ENCODE results near the gene PSME4.

PSME4 gene

GRCh38 chr2:53970724-53971602 lies at the start of gene PSME4:
Gene PSME4, minus strand, starts transcription at chr2:53970993. Its CDS starts 209 bp downstream, at chr2:53970784.
- peak; percentile 70 for DNase-seq

DNA sequence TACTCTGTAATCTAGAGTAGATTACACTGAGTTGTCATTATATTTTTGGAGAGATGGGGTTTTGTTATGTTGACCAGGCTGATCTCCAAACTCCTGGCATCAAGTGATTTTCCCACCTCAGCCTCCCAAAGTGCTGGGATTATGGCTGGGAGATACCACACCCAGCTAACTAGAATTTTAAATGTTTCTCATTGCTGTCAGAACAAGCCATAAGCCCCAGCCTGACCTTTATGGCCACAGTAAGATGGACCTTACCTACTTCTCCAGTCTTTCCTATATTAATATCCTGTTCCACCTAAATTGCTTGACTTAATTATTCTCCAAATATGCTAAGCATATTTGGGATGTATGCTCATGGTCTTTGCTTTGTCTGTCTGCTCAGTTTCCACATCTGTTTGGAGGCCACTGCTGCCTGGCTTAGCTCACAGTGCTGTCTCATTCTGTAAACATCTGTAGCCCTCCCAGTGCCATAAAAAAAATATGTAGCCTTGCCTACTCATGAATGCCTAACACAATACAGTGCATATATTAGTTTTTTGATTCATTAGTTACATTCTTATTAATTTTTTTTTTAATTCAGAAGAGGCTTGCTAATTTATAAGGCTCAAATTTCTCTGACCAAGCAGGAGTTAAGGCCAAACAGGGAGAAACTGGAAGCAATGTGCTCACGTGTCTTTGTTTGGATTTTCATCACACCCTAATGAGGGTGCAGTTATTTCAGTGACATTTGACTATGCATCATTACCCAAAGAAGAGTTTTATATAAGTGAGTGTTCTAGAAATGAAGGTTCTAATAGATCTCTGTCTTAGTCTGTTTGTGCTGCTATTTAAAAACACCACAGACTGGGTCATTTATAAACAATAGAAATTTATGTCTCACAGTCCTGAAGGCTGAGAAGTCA lies 45.3 kb upstream of the PSME4 start:
- DNase-seq = no peak

GRCh38 chr2:54013996-54014395 lies 43.2 kb upstream of the PSME4 start:
- no peak for DNase-seq

DNA sequence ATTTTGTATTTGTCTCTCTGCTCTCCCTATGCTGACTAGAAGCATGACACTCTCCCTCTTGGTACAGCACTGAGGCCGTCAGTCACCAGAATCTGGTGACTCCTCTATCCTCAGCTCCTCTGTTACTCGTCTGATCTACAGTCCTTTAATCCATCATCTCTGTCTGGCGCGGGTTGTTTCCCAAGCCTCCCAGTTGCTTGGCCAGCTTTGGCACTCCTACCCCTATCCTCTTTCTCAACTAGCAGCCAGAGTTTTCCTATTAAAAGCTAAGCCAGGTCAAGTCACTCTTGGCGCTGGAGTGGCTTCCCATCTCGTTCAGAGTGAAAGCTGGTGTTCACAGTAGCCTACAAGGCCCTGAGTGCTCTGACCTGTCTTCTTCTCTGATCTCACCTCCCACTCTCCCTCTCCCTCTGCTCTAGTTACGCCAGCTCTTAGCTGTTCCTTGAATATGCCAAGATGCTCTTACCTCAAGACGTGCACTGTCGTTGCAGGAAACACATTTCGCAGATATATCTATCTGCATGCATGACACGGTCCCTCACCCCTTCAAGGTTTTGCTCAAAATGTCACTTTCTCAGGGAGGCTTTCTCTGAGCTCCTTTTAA lies 41.8 kb upstream of the PSME4 start:
- DNase-seq = no peak

- no peak for DNase-seq
Observed at GRCh38 chr2:54009549-54009948, 38.8 kb upstream of the PSME4 start.

- DNase-seq = no peak
Observed at GRCh38 chr2:54008439-54008838, 37.6 kb upstream of the PSME4 start.

DNA sequence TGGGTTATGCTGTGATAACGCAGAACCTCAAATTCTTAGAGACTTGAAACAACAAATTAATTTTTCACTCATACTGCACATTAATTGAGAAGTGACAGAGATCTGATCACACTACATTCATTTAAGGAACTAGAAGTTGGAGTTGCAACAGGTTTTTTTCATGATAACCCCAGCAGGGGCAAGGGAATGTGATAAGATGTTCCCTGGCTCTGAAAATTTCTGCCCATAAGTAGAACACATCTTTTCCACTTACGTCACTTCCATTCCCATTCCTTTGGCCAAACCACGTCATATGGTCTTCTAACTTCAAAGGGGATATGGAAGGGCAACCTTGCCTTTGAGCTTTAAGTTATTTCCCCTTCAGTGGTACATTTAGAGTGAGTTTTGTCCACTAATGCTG lies 29.7 kb upstream of the PSME4 start:
- DNase-seq = no peak

- no peak for DNase-seq
Observed at GRCh38 chr2:54000122-54000521, 29.3 kb upstream of the PSME4 start.

DNA sequence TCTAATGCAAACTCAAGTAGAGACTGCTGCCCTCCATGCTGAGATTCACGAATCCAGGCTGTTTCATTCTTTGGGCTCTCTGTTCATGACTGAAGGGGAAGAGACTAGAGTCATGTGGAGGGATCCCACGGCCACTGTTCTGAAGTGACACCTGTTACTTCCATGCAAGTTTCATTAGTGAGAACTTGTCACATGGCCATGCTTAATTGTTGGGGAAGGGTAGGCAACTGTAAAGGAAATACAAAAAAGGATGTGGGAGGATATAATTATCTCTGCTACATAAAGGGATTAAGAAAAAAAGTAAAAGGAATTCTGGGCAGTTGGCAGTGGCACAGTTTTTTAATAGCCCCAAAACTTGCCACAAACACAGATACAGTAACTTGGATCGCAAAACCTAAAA lies 28.0 kb upstream of the PSME4 start:
- no peak for DNase-seq

- DNase-seq = peak; percentile 70
Observed at GRCh38 chr2:53994818-53995808, 24.3 kb upstream of the PSME4 start.

DNA sequence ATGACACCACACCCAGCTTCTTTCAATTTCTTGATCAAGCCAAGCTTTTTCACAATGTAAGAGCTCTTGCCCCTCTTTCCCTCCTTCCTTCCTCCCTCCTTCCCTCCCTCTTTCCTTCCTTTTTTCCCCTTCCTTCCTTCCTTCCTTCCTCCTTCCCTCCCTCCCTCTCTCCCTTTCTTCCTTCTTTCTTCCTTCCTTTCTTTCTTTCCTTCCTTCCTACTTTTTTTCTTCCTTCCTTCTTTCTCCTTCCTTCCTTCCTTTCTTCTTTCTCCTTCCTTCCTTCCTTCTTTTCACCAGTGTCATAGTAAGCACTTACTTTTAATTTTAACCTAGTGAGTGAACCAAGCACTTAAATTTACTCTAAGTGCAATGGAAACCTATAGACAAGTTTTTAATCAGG lies 21.2 kb upstream of the PSME4 start:
- no peak for DNase-seq

GRCh38 chr2:53989210-53989862 lies 18.5 kb upstream of the PSME4 start:
- DNase-seq = no peak

GRCh38 chr2:53987336-53987921 lies 16.6 kb upstream of the PSME4 start:
- no peak for DNase-seq

DNA sequence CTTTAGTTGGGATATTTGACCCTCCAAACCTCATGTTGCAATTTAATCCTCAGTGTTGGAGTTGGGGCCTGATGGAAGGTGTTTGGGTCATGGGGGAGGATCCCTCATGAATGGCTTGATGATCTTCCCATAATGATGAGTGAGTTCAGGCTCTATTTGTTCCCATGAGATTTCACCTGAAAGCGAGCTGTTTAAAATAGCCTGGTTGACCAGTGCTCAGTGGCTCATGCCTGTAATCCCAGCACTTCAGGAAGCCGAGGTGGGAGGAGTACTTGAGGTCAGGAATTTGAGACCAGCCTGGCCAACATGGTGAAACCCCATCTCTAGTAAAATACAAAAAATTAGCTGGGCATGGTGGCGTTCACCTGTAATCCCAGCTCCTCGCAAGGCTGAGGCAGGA lies 14.9 kb upstream of the PSME4 start:
- no peak for DNase-seq

GRCh38 chr2:53969968-53970723 lies 647 bp downstream of the PSME4 start:
- peak; percentile 14 for DNase-seq

DNA sequence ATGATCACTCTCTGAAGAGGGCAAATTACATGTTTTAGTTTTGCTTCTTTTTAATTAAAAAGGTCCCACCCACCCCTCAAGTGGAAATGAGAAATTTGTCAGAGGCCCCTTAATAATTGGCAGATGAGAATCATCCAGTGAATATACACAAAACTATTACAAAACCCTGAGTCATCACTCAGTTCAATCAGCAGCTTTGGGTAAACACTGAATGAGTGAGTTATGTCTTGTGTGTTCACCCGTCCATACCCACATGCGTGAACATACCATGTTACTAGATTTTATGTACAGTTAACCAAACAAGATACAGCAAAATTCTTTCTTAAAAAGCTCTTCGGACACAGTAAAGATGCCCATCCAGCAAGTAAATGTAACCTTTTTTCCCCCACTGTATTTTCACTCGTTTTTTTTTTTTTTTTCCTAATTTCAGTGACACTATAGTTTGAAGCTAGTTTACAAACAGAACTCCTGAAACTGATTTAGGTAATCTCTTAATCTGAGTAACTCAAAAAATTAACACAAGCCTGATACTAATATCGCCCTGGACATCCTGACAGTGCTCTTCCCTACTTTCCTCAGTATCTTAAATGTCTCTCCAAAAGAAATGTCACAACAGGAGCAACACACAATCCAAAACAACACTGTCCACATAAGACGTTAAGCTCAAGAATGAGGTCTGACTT lies 1.4 kb downstream of the PSME4 start:
- peak; percentile 60 for DNase-seq

DNA sequence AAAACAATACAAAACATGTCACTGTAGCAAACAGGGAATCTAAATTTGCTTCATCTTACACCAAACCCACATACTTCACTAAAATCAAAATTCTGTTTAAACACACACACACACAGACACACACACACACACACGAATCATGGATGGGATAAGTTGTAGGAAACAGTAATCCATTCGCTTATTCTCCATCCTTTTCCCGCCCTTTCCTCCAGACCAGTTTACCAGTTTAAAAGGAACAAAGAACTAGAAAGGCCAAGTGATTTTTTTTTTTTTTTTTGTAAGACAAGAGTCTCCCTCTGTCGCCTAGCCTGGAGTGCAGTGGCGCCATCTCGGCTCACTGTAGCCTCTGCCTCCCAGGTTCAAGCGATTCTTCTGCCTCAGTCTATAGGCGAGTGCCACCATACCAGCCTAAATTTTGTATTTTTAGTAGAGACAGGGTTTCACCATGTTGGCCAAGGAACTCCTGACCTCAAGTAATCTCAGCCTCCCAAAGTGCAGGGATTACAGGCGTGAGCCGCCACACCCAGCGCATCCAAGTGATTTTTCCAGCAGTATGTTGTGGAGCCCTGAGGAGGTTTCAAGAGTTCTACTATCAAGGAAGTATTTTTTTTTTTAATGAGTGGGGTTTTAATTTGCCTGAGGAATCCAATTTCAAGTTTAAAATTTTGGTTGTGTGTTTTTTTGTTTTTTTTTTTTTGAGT lies 5.7 kb downstream of the PSME4 start:
- no peak for DNase-seq

- DNase-seq = peak; percentile 26
Observed at GRCh38 chr2:53964257-53964952, 6.4 kb downstream of the PSME4 start.
